Ureter (tissue), 1 donor: ENCODE measurements around the gene TTC3. TPM values are rescaled to one million over a fixed set of nuclear protein-coding genes. Genes with fewer than 3 reads are reported as not detected.
"Not testable (repeated sequence)": the region's sequence is repeated elsewhere in the genome, so short reads cannot be mapped to it uniquely, and the experiment has no call there.

Experiments
- DNase-seq: peaks from one replicate; pipeline ENCODE4 v3.0.0-alpha.2; 2020; ENCODE audit warnings: low spot score
- total RNA-seq: library from RNA; stranded (reverse); gene quantifications from one replicate; pipeline ENCODE4 v1.2.4, GENCODE V29; 2023
- donor health status: DM: yes; HTN: yes; CAD: no.

Gene TTC3
- total RNA-seq, 1 donor from 2014 or later, result 130 TPM

- DNase-seq, result no peak
These were observed 20.9 kb downstream of the TTC3 start for GRCh38 chr21:37093977-37094376.

- no peak for DNase-seq
These were observed 22.8 kb downstream of the TTC3 start for GRCh38 chr21:37095821-37096220.

DNA sequence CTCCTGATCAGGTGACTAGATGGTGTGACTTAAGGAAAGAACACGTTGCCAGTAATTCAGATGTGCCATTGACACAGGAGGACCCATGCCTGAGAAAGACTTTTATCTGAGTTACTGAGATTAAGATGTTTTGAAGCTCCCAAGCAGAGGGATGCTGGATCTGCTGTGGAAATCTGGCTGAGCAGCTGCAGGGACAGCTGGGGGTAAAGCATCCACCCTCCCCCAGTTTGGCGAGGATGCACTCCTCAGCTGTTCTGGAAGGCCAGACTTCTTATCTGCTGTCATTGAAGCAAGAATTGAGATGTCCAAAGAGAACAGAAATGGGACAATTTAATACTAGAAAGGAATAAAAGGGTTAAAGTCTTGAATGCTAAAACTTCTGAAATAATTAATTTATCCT, 25.7 kb downstream of the TTC3 start:
- DNase-seq, result no peak

- DNase-seq, result no peak
These were observed 27.3 kb downstream of the TTC3 start for GRCh38 chr21:37100316-37100715.

- no peak for DNase-seq
These were observed 28.3 kb downstream of the TTC3 start for GRCh38 chr21:37101384-37101783.

DNA sequence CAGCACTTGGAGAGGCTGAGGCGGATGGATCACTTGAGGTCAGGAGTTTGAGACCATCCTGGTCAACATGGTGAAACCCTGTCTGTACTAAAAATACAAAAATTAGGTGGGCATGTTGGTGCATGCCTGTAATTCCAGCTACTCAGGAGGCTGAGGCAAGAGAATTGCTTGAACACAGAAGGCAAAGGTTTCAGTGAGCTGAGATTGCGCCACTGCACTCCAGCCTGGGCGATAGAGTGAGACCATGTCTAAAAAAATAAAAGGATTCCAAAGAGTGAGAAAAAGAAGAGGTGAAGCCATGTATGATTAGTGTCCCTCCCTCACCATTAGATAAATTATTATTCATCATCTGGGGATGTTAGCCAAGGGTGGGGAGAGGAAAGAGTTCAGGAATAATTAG, 29.7 kb downstream of the TTC3 start:
- not testable (repeated sequence) for DNase-seq

DNA sequence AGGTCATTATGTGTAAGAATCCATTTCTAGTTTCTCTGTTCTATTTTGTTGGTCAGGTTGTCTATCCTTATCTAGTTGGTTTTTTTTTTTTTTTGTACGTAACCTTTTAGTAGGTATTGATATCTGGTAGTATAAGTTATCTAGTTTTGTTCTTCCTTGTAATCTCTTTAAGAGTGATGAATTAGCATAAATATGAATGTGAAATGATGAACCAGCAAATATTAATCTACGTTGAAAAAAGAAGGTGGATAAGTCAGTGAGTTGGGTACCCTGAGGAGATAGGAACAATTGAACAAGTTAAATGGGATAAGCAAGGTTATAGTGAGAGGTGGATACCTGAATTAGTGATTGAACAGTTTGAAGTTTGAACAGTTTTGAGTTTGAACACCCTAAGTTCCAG, 33.9 kb downstream of the TTC3 start:
- DNase-seq, result no peak

DNA sequence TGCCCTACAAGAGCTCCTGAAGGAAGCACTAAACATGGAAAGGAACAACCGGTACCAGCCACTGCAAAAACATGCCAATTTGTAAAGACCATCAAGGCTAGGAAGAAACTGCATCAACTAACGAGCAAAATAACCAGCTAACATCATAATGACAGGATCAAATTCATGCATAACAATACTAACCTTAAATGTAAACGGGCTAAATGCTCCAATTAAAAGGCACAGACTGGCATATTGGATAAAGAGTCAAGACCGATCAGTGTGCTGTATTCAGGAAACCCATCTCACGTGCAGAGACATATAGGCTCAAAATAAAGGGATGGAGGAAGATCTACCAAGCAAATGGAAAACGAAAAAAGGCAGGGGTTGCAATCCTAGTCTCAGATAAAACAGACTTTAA, 38.0 kb downstream of the TTC3 start:
- DNase-seq, result not testable (repeated sequence)

DNA sequence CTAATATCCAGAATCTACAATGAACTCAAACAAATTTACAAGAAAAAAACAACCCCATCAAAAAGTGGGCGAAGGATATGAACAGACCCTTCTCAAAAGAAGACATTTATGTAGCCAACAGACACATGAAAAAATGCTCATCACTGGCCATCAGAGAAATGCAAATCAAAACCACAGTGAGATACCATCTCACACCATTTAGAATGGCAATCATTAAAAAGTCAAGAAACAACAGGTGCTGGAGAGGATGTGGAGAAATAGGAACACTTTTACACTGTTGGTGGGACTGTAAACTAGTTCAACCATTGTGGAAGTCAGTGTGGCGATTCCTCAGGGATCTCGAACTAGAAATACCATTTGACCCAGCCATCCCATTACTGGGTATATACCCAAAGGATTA, 41.2 kb downstream of the TTC3 start:
- DNase-seq, result not testable (repeated sequence)

DNA sequence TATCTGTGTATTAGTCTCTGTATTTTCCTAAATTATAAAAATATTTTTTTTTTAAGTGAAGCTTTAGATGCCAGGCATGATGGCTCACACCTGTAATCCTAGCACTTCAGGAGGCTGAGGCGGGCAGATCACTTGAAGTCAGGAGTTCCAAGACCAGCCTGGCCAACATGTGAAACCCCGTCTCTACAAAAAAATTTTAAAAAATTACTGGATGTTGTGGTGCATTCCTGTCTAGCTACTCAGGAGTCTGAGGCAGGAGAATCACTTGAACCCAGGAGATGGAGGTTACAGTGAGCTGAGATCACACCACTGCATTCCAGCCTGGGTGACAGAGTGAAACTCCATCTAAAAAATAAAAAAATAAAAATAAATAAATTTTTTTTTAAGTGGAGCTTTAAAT, 43.4 kb downstream of the TTC3 start:
- DNase-seq, result not testable (repeated sequence)

DNA sequence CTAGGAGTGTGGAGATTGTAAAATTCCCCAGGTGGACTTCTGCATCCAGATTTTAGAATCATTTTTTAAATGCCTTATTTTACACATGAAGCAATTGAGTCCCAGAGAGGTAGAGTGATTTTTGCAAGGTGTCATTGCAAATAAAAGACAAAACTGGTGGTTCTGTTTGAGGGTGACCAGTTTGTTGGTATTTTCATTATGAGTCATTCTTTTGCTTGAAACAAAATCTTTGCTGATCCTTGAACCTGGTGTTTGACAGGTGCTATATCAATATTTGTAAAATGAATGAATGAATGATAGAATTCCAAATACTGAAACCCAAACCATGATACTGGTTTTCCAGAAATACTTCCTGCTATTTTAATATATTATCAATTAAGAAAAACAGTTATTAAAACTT, 44.1 kb downstream of the TTC3 start:
- DNase-seq, result no peak

DNA sequence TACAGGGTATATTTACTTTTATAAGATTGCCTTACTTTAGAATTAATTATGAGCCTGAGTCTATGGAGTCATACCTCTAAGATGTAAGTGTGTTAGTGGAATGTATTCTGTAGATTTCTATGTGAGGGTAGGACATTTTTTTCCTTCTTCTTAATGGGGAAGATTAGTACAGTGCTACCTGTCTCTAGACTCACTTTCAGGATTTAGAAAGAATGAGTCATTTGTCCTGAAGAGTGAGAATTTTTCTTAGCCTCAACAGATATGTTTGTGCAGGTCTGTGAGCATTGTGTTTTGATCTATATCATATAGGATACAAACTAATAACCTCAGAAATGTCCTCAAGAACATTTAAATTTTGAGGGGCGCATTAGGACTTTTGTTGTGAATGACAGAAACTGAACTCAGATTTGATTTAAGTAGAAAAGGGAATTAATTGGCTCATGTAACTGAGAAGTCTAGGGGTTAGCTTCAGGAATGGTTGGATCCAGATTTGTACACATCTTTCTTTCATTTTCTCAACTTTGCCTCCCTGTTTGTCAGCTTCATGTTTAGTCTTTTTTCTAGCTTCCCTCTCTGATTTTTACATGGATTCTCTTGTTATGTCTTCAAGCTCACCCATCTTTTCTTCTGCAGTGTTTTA, 45.3 kb downstream of the TTC3 start:
- no peak for DNase-seq

DNA sequence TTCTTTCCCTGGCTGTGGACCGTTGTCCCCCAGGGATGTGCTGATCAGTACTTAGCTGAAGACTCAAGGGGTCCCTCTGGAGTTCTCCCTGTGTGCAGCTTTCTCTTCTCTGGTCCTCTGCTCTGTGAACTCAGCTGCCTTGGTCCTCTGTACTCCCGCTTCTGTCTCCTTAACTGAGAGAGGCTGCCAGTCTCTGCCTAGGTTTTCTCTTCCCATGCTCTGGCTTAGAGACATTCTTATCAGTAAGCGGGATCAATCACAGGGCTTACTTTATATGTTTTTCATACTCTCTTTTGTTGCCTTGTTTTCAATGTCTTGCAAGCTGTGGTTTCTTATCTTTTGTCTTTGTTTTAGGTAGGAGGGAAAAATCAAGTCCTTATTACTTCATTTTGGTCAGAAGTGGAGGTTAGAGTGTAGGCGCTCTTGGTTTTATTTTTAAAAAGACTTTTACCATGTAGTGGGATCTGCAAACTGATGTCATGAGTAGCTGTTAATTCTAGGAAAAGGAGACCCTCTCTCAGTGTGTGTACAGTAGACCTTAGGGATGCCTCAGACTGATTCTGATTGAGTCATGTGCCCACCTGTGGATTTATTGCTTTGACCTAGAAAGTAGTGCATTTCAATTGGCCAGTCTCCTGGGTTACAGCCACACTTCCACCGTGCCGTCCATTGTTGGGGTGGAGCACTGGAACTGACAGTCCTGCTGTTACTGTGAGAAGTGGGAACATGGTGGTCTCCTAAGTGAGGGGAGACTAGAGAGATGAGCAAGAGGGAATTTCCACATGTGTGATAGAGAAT, 46.6 kb downstream of the TTC3 start:
- DNase-seq, result no peak

DNA sequence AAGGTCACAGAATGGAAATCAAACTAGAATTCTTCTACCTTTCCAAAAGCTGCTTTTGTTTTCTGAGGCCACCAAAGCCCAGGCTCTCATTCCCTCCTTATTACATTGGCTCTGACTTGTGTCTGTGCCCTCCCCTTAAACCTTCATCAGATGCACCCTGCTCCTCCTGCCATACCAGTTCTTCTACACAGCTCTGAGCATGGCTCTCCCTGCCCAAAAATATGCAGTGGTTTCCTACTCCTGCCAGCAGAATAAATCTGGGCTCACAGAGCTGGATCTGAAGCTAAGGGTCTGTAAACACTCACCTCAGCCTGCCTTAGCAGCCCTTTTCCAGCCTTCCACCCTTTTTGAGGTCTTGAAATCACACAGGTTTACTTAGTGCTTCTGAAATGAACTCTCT, 55.0 kb downstream of the TTC3 start:
- no peak for DNase-seq

GRCh38 chr21:37130971-37131370, 57.9 kb downstream of the TTC3 start:
- no peak for DNase-seq

DNA sequence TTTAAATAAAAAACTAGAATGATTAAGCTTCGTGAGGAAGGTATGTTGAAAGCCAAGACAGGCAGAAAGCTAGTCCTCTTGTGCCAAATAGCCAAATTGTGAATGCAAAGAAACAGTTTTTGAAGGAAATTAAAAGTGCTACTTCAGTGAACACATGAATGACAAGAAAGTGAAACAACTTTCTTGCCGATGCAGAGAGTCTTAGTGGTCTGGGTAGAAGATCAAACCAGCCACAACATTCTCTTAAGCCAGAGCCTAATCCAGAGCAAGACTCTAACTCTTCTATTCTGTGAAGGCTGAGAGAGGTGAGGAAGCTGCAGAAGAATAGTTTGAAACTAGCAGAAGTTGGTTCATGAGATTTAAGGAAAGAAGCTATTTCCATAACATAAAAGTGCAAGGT, 63.2 kb downstream of the TTC3 start:
- no peak for DNase-seq

GRCh38 chr21:37136744-37137143, 63.7 kb downstream of the TTC3 start:
- DNase-seq, result no peak

DNA sequence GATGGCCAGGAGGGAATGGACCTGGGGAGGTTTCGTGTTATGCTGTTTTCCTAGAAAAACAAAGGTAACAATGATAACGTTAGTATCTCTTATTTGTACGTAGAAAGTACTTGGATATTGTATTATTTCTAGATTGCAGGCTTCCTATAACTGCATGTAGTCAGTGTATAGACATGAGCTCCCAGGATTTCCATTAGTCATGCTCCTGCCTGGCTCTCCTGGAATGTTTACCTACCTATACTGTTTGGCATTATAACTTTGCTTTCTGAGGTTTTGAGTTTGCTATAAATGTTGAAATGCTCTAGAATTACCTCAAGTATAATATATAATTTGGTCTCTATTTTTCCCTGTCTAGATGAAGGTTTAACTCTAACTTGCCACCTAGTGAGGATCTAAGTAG, 66.1 kb downstream of the TTC3 start:
- DNase-seq, result no peak

DNA sequence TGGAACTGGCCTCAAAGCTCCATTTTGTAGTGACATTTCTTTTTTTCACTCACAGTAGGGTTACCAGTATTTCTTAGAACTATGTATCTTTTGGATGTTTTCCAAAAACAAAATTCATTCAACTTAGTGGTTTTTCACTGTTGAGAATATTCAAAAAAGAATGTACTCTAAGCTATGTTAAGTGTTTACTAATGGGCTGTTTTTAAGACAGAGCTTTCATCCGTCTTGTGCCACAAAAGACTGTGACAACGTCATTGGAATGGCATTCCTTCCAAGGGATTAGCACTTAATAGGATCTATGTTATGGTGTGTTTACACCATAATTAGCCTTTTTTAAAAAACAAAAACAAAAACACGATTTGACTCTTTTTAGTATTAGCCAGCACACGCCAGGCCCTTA, 66.8 kb downstream of the TTC3 start:
- no peak for DNase-seq

- not testable (repeated sequence) for DNase-seq
These were observed 70.3 kb downstream of the TTC3 start for GRCh38 chr21:37143392-37143791.

DNA sequence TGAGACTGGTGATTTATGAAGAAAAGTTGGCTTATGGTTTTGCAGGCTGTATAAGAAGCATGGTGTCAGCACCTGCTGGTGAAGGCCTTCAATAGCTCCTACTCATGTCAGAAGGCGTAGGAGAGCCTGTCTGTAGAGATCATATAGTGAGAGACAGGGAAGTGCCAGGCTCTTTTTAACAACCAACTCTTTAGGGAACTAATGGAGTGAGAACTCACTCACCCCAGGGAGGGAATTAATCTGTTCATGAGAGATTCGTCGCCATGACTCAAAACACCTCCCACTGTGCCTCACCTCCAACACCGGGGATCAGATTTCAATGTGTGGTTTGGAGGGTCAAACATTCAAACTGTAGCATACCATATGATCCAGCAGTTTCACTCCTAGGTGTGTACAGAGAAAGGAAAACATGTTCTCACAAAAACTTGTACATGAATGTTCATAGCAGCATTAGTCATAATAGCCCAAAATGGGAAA, 72.6 kb downstream of the TTC3 start:
- no peak for DNase-seq

GRCh38 chr21:37146320-37147235, 73.5 kb downstream of the TTC3 start:
- DNase-seq, result no peak
